Fibroblast of villous mesenchyme (primary cell): ENCODE results near the gene TMPRSS6. TPM values are rescaled to one million over a fixed set of nuclear protein-coding genes. Genes with fewer than 3 reads are reported as not detected.
"Not testable (repeated sequence)": the region's sequence is repeated elsewhere in the genome, so short reads cannot be mapped to it uniquely, and the experiment has no call there.

ENCODE experiments used
- DNase-seq: peaks from one replicate; pipeline ENCODE4 v3.0.0-alpha.2; 2010; ENCODE audit warnings: low read depth
- H3K4me3 ChIP-seq: 2 replicates; pipeline ENCODE4 v1.5.1; 2011; ENCODE audit warnings: low read depth, mild to moderate bottlenecking, low read length
- total RNA-seq: library from RNA; depleted of rRNA; stranded (reverse); fragments of >200 nt; gene quantifications from 2 replicates; pipeline ENCODE4 v1.2.3, GENCODE V29; 2012
- TF ChIP-seq, protein P1 (sequence below): IDR thresholded peaks from 2 replicates; pipeline ENCODE4 v1.5.1; 2012; ENCODE audit warnings: low read depth, mild to moderate bottlenecking, low read length; ENCODE audit not compliant: insufficient read depth

Gene TMPRSS6
- total RNA-seq, 1 donor = not detected

- H3K4me3 ChIP-seq = no peak overlapping the region
- DNase-seq = peak; percentile 51
- TF ChIP-seq, protein P1, sequence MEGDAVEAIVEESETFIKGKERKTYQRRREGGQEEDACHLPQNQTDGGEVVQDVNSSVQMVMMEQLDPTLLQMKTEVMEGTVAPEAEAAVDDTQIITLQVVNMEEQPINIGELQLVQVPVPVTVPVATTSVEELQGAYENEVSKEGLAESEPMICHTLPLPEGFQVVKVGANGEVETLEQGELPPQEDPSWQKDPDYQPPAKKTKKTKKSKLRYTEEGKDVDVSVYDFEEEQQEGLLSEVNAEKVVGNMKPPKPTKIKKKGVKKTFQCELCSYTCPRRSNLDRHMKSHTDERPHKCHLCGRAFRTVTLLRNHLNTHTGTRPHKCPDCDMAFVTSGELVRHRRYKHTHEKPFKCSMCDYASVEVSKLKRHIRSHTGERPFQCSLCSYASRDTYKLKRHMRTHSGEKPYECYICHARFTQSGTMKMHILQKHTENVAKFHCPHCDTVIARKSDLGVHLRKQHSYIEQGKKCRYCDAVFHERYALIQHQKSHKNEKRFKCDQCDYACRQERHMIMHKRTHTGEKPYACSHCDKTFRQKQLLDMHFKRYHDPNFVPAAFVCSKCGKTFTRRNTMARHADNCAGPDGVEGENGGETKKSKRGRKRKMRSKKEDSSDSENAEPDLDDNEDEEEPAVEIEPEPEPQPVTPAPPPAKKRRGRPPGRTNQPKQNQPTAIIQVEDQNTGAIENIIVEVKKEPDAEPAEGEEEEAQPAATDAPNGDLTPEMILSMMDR = peak; percentile 99
Measured at GRCh38 chr22:37077802-37078448, 31.6 kb downstream of the TMPRSS6 start.

GRCh38 chr22:37075822-37076433 lies 33.6 kb downstream of the TMPRSS6 start:
- no peak overlapping the region for H3K4me3 ChIP-seq
- TF ChIP-seq, protein P1 = no peak
- DNase-seq = no peak

DNA sequence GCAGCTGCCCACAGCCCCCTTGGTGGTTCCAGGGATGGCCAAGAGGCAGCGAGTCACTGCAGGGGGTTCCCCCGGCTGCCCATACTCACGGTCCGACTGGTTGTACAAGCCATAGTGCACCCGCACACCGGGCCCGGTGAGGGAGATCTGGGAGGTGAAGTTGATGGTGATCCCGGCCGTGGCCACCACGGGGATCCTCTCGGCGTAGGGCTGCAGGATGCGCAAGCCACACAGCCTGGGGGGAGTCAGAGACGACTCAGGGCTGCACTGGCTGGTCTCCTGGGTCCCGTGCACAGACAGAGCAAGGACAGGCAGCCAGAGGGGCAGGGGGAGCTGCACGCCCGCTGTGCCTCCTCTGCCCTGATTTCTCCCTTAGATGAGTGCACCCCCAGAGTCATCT lies 34.5 kb downstream of the TMPRSS6 start:
- TF ChIP-seq, protein P1 = no peak
- DNase-seq = no peak
- no peak overlapping the region for H3K4me3 ChIP-seq

GRCh38 chr22:37074537-37074936 lies 35.0 kb downstream of the TMPRSS6 start:
- TF ChIP-seq, protein P1 = no peak
- DNase-seq = no peak
- H3K4me3 ChIP-seq = no peak overlapping the region

- TF ChIP-seq, protein P1 = no peak
Measured at GRCh38 chr22:37072673-37073072, 36.8 kb downstream of the TMPRSS6 start.

DNA sequence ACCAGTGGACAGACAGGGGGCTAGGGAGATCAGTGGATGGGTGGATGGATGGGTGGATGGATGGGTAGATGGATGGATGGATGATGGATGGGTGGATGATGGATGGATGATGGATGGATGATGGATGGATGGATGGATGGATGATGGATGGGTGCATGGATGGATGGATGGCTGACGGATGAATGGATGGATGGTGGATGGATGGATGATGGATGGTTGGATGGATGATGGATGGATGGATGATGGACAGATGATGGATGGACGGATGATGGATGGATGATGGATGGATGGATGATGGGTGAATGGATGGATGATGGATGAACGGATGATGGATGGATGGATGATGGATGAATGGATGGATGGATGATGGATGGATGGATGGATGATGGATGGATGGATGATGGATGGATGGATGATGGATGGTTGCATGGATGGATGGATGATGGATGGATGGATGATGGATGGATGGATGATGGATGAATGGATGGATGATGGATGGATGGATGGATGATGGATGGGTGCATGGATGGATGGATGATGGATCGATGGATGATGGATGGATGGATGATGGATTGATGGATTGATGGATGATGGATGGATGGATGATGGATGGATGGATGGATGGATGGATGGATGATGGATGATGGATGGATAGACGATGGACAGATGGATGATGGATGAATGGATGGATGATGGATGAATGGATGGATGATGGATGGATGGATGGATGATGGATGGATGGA lies 37.5 kb downstream of the TMPRSS6 start:
- not testable (repeated sequence) for H3K4me3 ChIP-seq, DNase-seq

More at GRCh38 chr22:37072673-37073072, 36.8 kb downstream of the TMPRSS6 start:
- no peak overlapping the region for H3K4me3 ChIP-seq
- no peak for DNase-seq

- TF ChIP-seq, protein P1 = no peak
- no peak for DNase-seq
- H3K4me3 ChIP-seq = no peak overlapping the region
Measured at GRCh38 chr22:37070744-37071143, 38.8 kb downstream of the TMPRSS6 start.
